ENCODE data around the gene PACSIN2.

DNA sequence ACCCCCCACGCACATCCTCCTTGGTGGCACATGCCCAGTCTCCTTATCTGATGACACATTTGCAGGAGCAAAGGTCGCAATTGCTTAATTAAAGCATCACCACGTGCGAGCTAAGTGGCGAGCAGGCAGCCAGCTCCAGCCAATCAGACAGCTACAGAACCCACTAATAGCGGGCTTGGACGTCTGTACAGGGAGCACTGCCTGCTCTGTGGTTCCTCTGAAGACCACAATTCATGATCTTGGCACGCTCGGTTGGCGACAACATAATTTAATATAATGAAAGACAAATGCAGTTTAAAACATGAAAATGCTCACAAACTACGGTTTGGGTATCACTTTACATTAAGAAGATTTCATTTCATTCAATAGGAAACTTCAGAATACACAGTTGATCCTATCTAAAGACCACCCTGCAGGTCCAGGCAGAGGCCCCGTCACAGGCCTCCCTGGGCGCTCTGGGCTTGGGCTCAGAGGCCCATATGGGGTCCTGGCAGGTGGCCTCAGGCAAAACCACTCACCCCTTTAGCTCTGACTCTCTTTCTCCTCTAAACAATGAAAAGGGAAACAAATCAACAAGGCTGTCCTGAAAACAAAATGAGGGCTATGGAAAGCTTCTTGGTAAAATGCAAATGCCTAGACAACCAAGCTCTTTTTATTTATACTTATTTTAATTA is 10.4 kb downstream of the PACSIN2 start:
- TF ChIP-seq REST (IDR thresholded peaks at IDR 0.05; ENCODE audit: insufficient replicate concordance, low read depth) (no peak), CTCF (IDR thresholded peaks at IDR 0.05; ENCODE audit: insufficient read depth, low read length) (no peak), GABPA (IDR thresholded peaks at IDR 0.05; ENCODE audit: low read depth) (no peak), POLR2AphosphoS5 (IDR thresholded peaks at IDR 0.05; ENCODE audit: low read depth) (peak; percentile 82)
